ENCODE data around the gene ACER2. TPM values are rescaled to one million over a fixed set of nuclear protein-coding genes. Genes with fewer than 3 reads are reported as not detected.

Gene ACER2
- total and polyA plus RNA-seq, 10 of the 15 experiments (the other 5 are each of a cell fraction or from before 2014, with no cell fraction given): 0.07 to 3.1 (median 2.2) TPM

- no peak overlapping the region for H2AFZ ChIP-seq (ENCODE audit: control insufficient read depth, low read depth, low read length)
- ChIA-PET SMC1A (ENCODE audit: uncharacterized antibody, unreplicated experiment) (interaction anchor here (0.8 kb wide), 1 partner anchor 13 kb away, joined by 3 read pairs; no protein-coding TSS in a partner anchor), POLR2A (interaction anchor here (1.9 kb wide), 1 partner anchor 7 kb away, joined by 7 read pairs; no protein-coding TSS in a partner anchor), RAD21 (ENCODE audit: unreplicated experiment) (no interaction called here), CTCF (interaction anchor here (0.5 kb wide), 1 partner anchor 22 kb away, joined by 4 read pairs; no protein-coding TSS in a partner anchor)
- no peak for TF ChIP-seq SIN3A (IDR thresholded peaks at IDR 0.05; ENCODE audit: low read depth, low read length)
- TF ChIP-seq ZBTB11 (CRISPR knock-in tag; IDR thresholded peaks at IDR 0.05): no peak
- TF ChIP-seq SREBF1 (IDR thresholded peaks at IDR 0.05; ENCODE audit: low read length): no peak
- no peak for TF ChIP-seq YY1 (IDR thresholded peaks at IDR 0.05; ENCODE audit: low read depth, low read length)
- TF ChIP-seq ZNF384 (IDR thresholded peaks at IDR 0.05; ENCODE audit: borderline replicate concordance, low read depth, low read length): no peak
- TF ChIP-seq CEBPB (IDR thresholded peaks at IDR 0.05; ENCODE audit: borderline replicate concordance in 1 of 2, low read depth in 2 of 2, low read length in 2 of 2): no peak
- H4K20me1 ChIP-seq (ENCODE audit: control insufficient read depth, insufficient read depth): no peaks in the 10 kb centered on the region
- 73% methylated on average over 2 of the region's 2 CpGs for WGBS (ENCODE audit: insufficient coverage, insufficient replicate concordance, low lambda C conversion rate, missing lambda C conversion rate)
- H3K4me3 ChIP-seq: no peak overlapping the region
- no peak overlapping the region for H3K27ac ChIP-seq (ENCODE audit: control insufficient read depth, insufficient read depth)
- no peak overlapping the region for H3K4me2 ChIP-seq (ENCODE audit: control insufficient read depth, insufficient read depth)
- H3K27me3 ChIP-seq (replicated peaks in 1 of 2; ENCODE audit: control insufficient read depth in 2 of 2, insufficient read depth in 2 of 2, low read length in 1 of 2): no peaks in the 10 kb centered on the region
- no peak for ATAC-seq
- intact Hi-C loops (cut with micrococcal nuclease; ENCODE audit: unreplicated experiment): no loop called here
- FAIRE-seq: no peak
- no peak overlapping the region for H3K9ac ChIP-seq (ENCODE audit: control insufficient read depth, insufficient read depth, low read length)
- no peaks in the 10 kb centered on the region; a peak in 1 of 4 replicates for H3K36me3 ChIP-seq (ENCODE audit: control insufficient read depth in 2 of 2, insufficient read depth in 2 of 2, low read length in 1 of 2)
- H3K9me3 ChIP-seq (replicated peaks; ENCODE audit: control insufficient read depth, insufficient read depth, low read length): no peaks in the 10 kb centered on the region
- in situ Hi-C loops (cut with MboI): no loop called here
- BruUV-seq (replicated peaks): no TSS peak
- no peaks in the 10 kb centered on the region for H3K79me2 ChIP-seq (ENCODE audit: control insufficient read depth, insufficient read depth, low read length)
- DNase-seq (ENCODE audit: low read depth, low spot score): no peak
- H3K4me1 ChIP-seq (ENCODE audit: control insufficient read depth, insufficient read depth, low read length): peaks cover 9% of the 10 kb centered on the region
These were observed 36.6 kb downstream of the ACER2 start for GRCh38 chr9:19445452-19445851.

All from GM12878 (cell line).